HUES6 (cell line): ENCODE measurements around the gene UGT1A7.
"Not testable (repeated sequence)": the region's sequence is repeated elsewhere in the genome, so short reads cannot be mapped to it uniquely, and the experiment has no call there.

Experiments
- H3K27ac ChIP-seq: 2 replicates; pipeline ENCODE4 v1.7.0; 2013; ENCODE audit warnings: low read depth, mild to moderate bottlenecking, low read length, inconsistent platforms
- H3K27me3 ChIP-seq: 2 replicates; pipeline ENCODE4 v1.6.1; 2013; ENCODE audit warnings: low read length; ENCODE audit not compliant: control insufficient read depth, insufficient read depth
- H3K36me3 ChIP-seq: 2 replicates; pipeline ENCODE4 v1.6.1; 2013; ENCODE audit warnings: low read length; ENCODE audit not compliant: control insufficient read depth, insufficient read depth
- H3K4me1 ChIP-seq: 2 replicates; pipeline ENCODE4 v1.6.1; 2013; ENCODE audit warnings: low read length; ENCODE audit not compliant: control insufficient read depth, insufficient read depth
- H3K4me3 ChIP-seq: 2 replicates; pipeline ENCODE4 v1.5.1; 2013; ENCODE audit warnings: low read depth, low read length
- H3K9ac ChIP-seq: one replicate; pipeline ENCODE4 v1.6.1; 2013; ENCODE audit warnings: mild to moderate bottlenecking, low read length
- H3K9me3 ChIP-seq: 2 replicates; pipeline ENCODE4 v1.6.1; 2013; ENCODE audit warnings: low read depth, low read length; ENCODE audit not compliant: control insufficient read depth, insufficient read depth

The UGT1A7 gene

GRCh38 chr2:233699424-233700027 lies 17.8 kb downstream of the UGT1A7 start:
- Histone ChIP-seq H3K9me3 (no peaks in the 10 kb centered on the region), H3K4me1 (peaks cover 11% of the 10 kb centered on the region), H3K27ac (peak overlapping the region; percentile 65), H3K9ac (no peak overlapping the region), H3K36me3 (no peaks in the 10 kb centered on the region), H3K27me3 (no peaks in the 10 kb centered on the region), H3K4me3 (no peak overlapping the region)

GRCh38 chr2:233700028-233700635 lies 18.4 kb downstream of the UGT1A7 start:
- no peak overlapping the region for H3K4me3 ChIP-seq
- no peaks in the 10 kb centered on the region for H3K27me3 ChIP-seq
- no peaks in the 10 kb centered on the region for H3K9me3 ChIP-seq
- peaks cover 11% of the 10 kb centered on the region for H3K4me1 ChIP-seq
- no peaks in the 10 kb centered on the region for H3K36me3 ChIP-seq
- H3K27ac ChIP-seq = peak overlapping the region; percentile 65
- no peak overlapping the region for H3K9ac ChIP-seq

DNA sequence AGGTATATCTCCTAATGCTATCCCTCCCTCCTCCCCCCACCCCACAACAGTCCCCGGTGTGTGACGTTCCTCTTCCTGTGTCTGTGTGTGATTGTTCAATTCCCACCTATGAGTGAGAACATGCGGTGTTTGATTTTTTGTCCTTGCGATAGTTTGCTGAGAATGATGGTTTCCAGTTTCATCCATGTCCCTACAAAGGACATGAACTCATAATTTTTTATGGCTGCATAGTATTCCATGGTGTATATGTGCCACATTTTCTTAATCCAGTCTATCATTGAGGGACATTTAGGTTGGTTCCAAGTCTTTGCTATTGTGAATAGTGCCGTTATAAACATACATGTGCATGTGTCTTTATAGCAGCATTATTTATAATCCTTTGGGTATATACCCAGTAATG lies 19.1 kb downstream of the UGT1A7 start:
- H3K27ac ChIP-seq, H3K36me3 ChIP-seq, H3K9ac ChIP-seq, H3K9me3 ChIP-seq, H3K27me3 ChIP-seq, H3K4me3 ChIP-seq: not testable (repeated sequence)
- peaks cover 11% of the 10 kb centered on the region for H3K4me1 ChIP-seq

GRCh38 chr2:233702238-233702637 lies 20.5 kb downstream of the UGT1A7 start:
- Histone ChIP-seq H3K9ac (no peak overlapping the region), H3K4me1 (peaks cover 11% of the 10 kb centered on the region)

DNA sequence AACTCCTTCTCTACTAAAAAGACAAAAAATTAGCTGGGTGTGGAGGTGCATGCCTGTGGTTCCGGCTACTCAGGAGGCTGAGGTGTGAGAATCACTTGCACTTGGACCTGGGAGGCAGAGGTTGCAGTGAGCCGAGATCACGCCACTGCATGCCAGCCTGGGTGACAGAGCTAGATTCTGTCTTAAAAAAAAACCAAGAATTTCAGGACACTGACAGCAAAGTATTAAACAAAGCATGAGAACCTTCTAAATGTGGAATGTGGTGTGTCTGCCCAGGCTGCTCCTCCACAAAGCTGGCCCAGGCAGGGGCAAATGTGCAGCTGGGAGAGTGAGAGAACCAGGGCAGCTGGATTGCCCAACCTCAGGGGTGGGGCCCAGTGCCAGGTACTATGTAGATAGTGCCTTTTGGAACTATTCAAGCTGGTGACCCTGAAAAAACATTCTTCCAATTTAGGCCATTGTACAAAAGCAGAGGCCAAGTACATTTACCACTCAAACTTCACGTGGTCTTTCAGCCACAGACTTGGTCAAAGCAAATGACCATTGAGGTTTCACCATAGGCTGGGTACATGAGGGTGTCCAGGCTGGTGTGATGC lies 24.3 kb downstream of the UGT1A7 start:
- no peaks in the 10 kb centered on the region for H3K36me3 ChIP-seq
- H3K27ac ChIP-seq = no peak overlapping the region
- H3K4me1 ChIP-seq = peaks cover under 1% of the 10 kb centered on the region; the same call in 1 of the 2 replicates
- H3K9me3 ChIP-seq = no peaks in the 10 kb centered on the region
- H3K27me3 ChIP-seq = no peaks in the 10 kb centered on the region
- H3K4me3 ChIP-seq = no peak overlapping the region
- no peak overlapping the region for H3K9ac ChIP-seq

More at GRCh38 chr2:233702238-233702637, 20.5 kb downstream of the UGT1A7 start:
- H3K36me3 ChIP-seq = no peaks in the 10 kb centered on the region
- no peak overlapping the region for H3K27ac ChIP-seq
- no peaks in the 10 kb centered on the region for H3K27me3 ChIP-seq
- no peaks in the 10 kb centered on the region for H3K9me3 ChIP-seq
- no peak overlapping the region for H3K4me3 ChIP-seq

DNA sequence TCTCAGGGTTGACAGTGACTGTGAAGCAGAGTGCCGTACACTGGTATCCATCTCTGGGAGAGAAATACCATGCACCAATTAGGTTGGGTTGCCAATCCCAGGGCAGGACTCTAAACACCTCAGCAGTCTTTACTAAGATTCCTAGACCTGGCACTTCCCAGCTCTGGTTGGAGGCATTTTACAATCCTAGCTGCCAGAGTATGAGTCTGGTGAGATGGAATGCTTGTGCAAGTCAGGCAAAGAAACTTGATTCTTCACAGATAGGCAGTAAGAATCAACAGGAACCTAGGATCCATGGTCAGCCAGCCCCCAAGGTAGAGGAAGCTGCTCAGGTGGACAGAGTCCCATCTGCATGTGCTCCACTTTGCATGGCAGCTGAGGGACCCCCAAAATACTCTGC lies 25.0 kb downstream of the UGT1A7 start:
- peaks cover 3% of the 10 kb centered on the region; the same call in 1 of the 2 replicates for H3K4me1 ChIP-seq
- H3K27ac ChIP-seq = no peak overlapping the region

DNA sequence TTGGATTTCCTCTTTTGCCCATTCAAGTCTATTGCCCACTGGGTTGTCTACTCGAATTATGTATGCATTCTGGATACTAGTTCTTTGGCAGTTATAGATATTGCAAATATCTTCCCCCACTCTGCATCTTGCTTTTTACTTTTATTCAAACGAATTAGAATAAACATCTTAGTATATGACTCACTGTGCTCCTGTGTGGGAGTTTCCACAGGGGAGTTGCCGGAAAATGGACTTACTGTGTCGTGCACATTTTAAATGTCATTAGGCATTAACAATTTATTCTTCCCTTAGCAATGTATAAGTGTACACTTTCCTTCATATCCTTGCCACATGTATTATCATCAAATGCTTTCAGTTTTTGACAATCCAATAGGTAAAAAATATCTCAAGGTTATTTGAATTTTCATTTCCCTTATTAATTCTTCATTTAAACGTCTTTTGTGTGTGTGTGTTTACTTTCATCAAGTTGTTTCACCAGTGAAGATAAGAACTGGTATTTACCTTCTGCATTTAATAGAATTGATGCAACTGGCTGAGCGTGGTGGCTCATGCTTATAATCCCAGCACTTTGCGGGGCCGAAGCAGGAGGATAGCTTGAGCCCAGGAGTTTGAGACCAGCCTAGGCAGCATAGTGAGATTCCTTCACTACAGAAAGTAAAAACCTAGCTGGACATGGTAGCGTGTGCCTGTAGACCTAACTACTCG lies 26.4 kb downstream of the UGT1A7 start:
- Histone ChIP-seq H3K27ac (no peak overlapping the region), H3K4me3 (no peak overlapping the region), H3K36me3 (no peaks in the 10 kb centered on the region), H3K9ac (no peak overlapping the region), H3K9me3 (no peaks in the 10 kb centered on the region), H3K4me1 (peaks cover 3% of the 10 kb centered on the region; the same call in 1 of the 2 replicates), H3K27me3 (no peaks in the 10 kb centered on the region)

More for the DNA sequence above, 25.0 kb downstream of the UGT1A7 start:
- H3K9me3 ChIP-seq = no peaks in the 10 kb centered on the region
- no peak overlapping the region for H3K9ac ChIP-seq
- H3K36me3 ChIP-seq = no peaks in the 10 kb centered on the region
- H3K27me3 ChIP-seq = no peaks in the 10 kb centered on the region
- H3K4me3 ChIP-seq = no peak overlapping the region

- Histone ChIP-seq H3K4me1 (peaks cover 3% of the 10 kb centered on the region; the same call in 1 of the 2 replicates), H3K4me3 (no peak overlapping the region), H3K27me3 (no peaks in the 10 kb centered on the region), H3K27ac (no peak overlapping the region), H3K9me3 (no peaks in the 10 kb centered on the region), H3K36me3 (no peaks in the 10 kb centered on the region), H3K9ac (no peak overlapping the region)
These were observed 27.2 kb downstream of the UGT1A7 start for GRCh38 chr2:233708942-233709341.

GRCh38 chr2:233711312-233712008 lies 29.8 kb downstream of the UGT1A7 start:
- no peaks in the 10 kb centered on the region for H3K36me3 ChIP-seq
- no peak overlapping the region for H3K27ac ChIP-seq
- H3K9me3 ChIP-seq = no peaks in the 10 kb centered on the region
- no peak overlapping the region for H3K4me3 ChIP-seq
- H3K27me3 ChIP-seq = no peaks in the 10 kb centered on the region
- H3K9ac ChIP-seq = no peak overlapping the region
- peaks cover 3% of the 10 kb centered on the region; the same call in 1 of the 2 replicates for H3K4me1 ChIP-seq

- no peaks in the 10 kb centered on the region for H3K9me3 ChIP-seq
- H3K27me3 ChIP-seq = no peaks in the 10 kb centered on the region
- H3K9ac ChIP-seq = no peak within 1 kb of the TSS
- H3K36me3 ChIP-seq = no peaks in the 10 kb centered on the region
- no peak within 1 kb of the TSS for H3K27ac ChIP-seq
- H3K4me1 ChIP-seq = peaks cover 3% of the 10 kb centered on the region; the same call in 1 of the 2 replicates
- H3K4me3 ChIP-seq = no peak within 1 kb of the TSS
These were observed 31.0 kb downstream of the UGT1A7 start, which contains the start of gene UGT1A5 for GRCh38 chr2:233712611-233713261. Gene UGT1A5 (plus strand): TSS chr2:233712907. CDS start chr2:233712992, 85 bp downstream.
